GM18519 (cell line): ENCODE measurements around the gene TBC1D22A.

Experiments used
- ATAC-seq: cut with Tn5 transposase; IDR thresholded peaks from one replicate; pipeline ENCODE4 v1.9.1; 2021; ENCODE audit warnings: mild to moderate bottlenecking, moderate library complexity; ENCODE audit not compliant: unreplicated experiment, low FRiP score

The TBC1D22A gene

GRCh38 chr22:46792841-46793261 lies 30.4 kb downstream of the TBC1D22A start:
- ATAC-seq: no peak

DNA sequence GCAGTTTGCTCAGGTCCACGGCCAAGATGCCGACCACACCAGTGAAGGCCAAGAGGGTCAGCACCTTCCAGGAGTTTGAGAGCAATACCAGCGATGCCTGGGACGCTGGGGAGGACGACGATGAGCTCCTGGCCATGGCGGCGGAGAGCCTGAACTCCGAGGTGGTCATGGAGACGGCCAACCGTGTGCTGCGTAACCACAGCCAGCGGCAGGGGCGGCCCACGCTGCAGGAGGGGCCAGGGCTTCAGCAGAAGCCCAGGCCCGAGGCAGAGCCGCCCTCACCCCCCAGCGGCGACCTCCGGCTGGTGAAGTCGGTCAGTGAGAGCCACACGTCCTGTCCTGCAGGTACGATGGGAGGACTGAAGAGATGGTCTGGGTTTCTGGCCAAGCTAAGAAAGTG lies 31.0 kb downstream of the TBC1D22A start:
- ATAC-seq: no peak

- ATAC-seq: no peak
Observed at GRCh38 chr22:46794067-46794466, 31.6 kb downstream of the TBC1D22A start.

DNA sequence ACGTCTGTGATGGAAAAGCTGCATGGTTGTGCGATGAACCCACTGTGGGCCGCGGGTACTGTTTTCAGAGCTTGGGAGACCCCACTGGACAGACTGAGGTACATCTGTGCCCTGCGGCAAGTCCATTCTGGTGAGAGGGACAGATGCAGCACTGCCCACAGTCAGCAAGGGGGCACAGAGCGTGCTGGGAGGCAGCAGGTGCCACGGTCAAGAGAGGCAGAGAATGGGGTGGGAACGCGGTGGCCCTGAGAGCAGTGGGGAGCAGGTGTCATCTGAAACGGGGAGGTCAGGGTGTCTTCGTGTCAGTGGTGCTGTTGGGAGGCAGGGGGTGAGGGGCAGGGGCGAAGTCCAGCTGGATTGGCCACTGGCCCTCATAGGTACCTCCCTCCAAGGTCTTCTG lies 32.0 kb downstream of the TBC1D22A start:
- ATAC-seq: no peak

- ATAC-seq: no peak
Observed at GRCh38 chr22:46795140-46795539, 32.7 kb downstream of the TBC1D22A start.

GRCh38 chr22:46795845-46796565 lies 33.6 kb downstream of the TBC1D22A start:
- no peak for ATAC-seq

DNA sequence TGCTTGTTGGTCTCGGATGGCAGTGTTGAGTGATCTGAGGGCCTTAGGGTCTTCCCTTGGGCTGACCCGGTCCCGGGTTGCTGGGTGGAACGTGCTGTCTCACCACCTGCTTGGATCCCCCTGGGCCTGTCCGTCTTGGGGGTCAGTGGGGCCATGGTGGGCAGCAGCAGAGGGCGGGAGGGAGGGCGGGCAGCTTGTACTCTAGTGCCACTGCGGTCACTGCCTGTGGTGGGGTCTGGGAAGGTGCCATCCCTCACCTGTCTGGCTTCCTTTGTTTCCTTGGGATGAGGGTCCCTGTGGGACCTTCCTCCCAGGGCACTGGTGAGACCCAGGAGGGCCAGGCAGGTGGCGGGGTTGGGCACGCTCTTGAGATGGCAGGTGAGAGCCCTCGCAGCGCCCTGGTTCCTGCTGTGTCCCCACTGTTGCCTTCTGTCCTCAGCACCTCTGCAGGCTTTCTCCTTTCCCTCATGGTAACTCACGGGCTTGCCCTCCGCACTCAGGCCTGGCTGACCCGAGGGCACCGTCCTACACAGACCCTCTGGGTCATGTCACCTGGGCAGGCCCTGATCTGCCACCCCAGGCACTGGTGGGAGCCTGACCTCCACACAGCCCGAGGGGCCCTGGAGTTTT lies 34.2 kb downstream of the TBC1D22A start:
- no peak for ATAC-seq

- no peak for ATAC-seq
Observed at GRCh38 chr22:46797355-46797754, 34.9 kb downstream of the TBC1D22A start.

DNA sequence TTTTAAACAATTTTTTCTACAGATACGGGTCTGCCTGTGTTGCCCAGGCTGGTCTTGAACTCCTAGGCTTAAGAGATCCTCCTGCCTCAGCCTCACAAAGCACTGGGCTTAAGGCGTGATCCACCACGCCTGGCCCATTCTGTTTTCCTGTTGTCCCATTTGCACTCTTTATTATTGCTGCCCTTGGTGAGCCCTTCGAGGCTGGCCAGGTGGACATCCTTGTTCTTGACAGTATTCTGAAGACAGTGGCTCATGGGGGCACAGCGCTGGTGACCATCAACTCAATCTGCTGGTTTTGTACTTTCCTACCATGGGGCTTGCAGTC lies 35.6 kb downstream of the TBC1D22A start:
- ATAC-seq: no peak

DNA sequence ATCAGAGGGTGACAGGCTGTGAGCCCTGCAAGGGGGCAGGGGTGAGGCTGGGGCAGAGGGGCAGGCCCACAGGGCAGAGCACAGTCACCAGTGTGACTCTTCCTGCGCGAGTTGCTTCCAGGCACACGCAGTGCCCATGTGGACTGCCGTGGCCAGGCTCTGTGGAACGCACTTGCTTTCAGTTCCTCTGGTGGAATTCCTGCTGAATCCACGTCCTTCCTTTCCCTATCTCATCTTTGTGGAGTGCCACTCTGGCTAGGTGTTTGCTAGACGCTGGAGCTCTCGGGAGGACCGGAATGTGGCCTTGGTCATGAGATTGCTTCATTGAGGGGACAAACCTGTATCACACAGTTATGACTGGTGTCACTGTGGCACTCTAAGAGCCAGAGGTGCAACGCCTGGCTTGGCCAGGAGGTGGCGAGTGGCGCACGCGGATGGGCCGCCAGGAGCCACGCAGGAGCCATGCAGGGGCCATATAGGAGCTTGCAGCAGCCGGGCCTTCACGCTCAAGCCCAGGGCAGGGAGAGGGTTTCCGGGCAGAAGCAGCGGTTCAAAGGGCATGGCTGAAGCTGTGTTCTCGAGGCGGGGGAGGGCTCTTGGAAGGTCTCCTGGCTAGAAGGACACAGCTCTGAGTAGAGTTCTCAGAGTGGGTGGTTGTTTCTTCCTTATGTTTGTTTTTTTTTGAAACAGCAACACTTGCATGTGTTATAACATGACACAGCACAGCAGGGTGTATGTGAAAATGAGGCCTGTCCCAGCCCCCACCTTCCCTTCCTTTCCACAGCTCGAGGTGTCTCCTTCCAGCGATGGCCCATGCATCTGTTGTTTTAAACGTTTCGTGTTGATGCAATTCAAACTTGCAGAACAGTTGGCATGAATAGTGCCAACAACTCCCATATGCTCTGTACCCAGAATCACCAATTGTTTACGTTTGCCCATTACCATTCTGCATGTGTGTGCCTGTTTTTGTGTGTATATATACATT lies 36.2 kb downstream of the TBC1D22A start:
- ATAC-seq: no peak

DNA sequence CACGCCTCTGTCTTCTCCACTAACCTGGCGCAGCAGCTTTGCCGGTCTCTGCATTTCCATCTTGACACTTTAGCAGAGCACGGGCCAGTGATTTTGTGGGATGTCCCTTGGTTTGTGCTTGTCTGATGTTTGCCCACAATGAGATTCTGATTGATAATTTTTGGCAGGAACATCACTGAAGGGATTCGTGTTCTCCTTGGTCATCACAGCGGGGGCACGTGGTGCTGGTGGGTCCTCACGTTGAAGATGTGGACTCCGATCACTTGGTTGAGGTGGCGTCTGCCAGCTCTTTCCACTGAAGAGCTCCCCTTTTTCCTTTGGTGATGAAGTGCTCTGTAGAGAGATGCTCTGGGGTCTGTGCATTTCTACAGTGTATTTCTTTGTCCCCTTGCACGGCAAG lies 37.2 kb downstream of the TBC1D22A start:
- no peak for ATAC-seq

- ATAC-seq: no peak
Observed at GRCh38 chr22:46800102-46800857, 37.8 kb downstream of the TBC1D22A start.

DNA sequence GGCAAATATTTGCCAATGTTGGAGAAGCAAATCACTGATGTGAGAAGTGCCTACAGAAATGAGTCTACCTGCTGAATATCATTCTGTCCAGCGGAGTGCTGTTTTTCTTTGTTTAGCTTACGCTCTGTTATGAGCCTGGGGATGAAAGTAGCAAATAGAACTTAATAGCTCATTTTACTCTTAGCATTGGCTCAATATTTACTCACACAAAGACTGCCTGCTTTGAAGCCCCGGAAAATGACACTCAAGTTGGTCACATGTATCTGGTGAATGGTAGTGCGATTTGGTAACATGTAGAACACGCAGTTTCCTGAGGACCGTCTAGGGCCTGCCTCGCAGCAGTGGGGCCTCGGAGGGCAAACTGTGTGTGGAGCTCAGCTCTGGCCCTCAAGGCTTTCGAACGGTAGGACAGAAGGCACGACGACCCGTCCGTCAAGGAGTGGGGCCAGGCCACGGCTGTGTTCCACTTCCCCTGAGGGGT lies 38.9 kb downstream of the TBC1D22A start:
- ATAC-seq: no peak

DNA sequence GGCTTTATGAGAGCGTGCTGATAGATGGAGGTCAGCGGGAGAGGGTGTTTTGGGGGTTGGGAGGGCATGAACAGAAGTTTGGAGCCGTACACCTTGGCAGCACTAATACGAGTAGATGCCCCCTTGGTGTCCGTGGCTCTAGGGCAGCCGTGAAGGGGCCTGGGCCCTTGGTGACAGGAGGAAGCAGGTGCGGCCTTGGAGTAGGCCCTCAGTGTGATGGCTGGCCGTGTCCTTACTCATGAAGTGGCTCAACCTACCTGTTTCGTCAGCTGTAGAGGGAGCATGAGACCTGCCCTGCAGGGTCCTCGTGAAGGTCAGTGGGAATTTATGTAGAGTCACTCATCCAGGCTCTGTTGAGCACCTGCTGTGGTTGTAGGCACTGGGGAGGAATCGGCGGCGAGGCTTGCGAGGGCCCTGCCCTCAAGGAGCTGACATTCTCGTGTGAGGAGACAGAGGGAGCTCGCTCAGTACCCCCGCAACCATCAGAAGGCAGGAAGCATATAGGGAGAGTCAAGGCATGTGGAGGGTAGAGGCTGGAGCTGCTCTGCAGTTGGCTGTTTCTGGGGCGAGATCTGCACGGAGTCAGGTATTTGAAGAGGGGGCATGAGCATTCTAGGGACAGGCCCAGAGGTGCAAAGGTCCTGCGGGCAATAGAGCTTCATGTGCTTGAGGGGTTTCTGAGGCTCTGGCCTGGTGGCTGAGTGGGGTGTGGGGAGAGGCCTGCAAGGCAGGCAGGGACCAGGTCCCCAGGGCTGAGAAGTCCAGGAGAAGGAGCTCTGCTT lies 39.6 kb downstream of the TBC1D22A start:
- no peak for ATAC-seq

- no peak for ATAC-seq
Observed at GRCh38 chr22:46802608-46803027, 40.2 kb downstream of the TBC1D22A start.

- ATAC-seq: no peak
Observed at GRCh38 chr22:46803031-46803880, 40.8 kb downstream of the TBC1D22A start.

GRCh38 chr22:46803936-46804335 lies 41.5 kb downstream of the TBC1D22A start:
- ATAC-seq: no peak

- ATAC-seq: no peak
Observed at GRCh38 chr22:46806794-46807193, 44.3 kb downstream of the TBC1D22A start.

DNA sequence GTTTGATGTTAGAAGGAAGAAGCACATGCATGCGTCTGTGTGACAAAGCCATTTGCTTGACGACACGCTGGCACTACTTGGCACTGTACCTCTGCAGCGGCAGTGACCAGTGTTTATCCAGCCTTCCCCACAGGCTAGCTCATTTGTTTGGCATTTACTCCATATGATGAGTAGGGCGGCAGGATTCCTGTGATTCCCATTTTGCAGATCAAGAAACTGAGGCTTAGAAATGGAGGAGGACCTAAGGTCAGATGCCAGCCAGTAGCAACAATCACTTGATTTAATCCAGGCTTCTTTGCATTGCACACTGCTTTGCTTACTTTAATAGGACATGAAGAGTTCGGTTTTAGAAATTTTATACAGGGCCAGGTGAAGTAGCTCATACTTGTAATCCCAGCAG lies 45.0 kb downstream of the TBC1D22A start:
- ATAC-seq: no peak
